Naive thymus-derived CD8-positive, alpha-beta T cell (primary cell): Measurements from ENCODE around the gene CACHD1. TPM values are rescaled to one million over a fixed set of nuclear protein-coding genes. Genes with fewer than 3 reads are reported as not detected.

ENCODE experiments used
- ATAC-seq, 2 donors: fragments of 150-1000 bp; cut with Tn5 transposase in 1 of 2; sonication (Bioruptor Pico), chemical (Tn5 transposase) in 1 of 2; 1 replicate in 1 of 2; 2 replicates in 1 of 2; pipeline ENCODE4 v1.10.0; 2021; ENCODE audit warnings: mild to moderate bottlenecking in 2 of 2, moderate library complexity in 2 of 2
- POLR2A ChIA-PET: fragments of 350-600 bp; sonication (Branson Sonifier 250); formaldehyde crosslinking; loops from one replicate; lab custom pipeline; 2021; ENCODE audit warnings: antibody characterized with exemption; lab: Charles Lee
- DNase-seq, 10 donors: peaks; one replicate each; pipeline versions ENCODE4 v3.0.0 to v3.0.0-alpha.2; 2020 to 2022
- H3K27ac Mint-ChIP-seq, 10 donors: one replicate each; pipeline ENCODE4 v1.8.0; 2020 to 2022; ENCODE audit warnings: mild to moderate bottlenecking in 10 of 10, mixed read lengths in 10 of 10, moderate library complexity in 4 of 10, inconsistent platforms in 1 of 10
- H3K27me3 Mint-ChIP-seq, 5 donors: one replicate each; pipeline ENCODE4 v1.8.0; 2021 to 2022; ENCODE audit warnings: mixed read lengths in 5 of 5
- H3K36me3 Mint-ChIP-seq, 3 donors: one replicate each; pipeline ENCODE4 v1.8.0; 2020 to 2022; ENCODE audit warnings: mixed read lengths in 3 of 3, mild to moderate bottlenecking in 2 of 3, inconsistent platforms in 1 of 3
- H3K4me1 Mint-ChIP-seq, 4 donors: one replicate each; pipeline ENCODE4 v1.8.0; 2021 to 2022; ENCODE audit warnings: mixed read lengths in 4 of 4
- H3K4me3 Mint-ChIP-seq, 10 donors: one replicate each; pipeline ENCODE4 v1.8.0; 2020 to 2022; ENCODE audit warnings: mild to moderate bottlenecking in 10 of 10, mixed read lengths in 10 of 10, moderate library complexity in 6 of 10, inconsistent platforms in 1 of 10
- H3K9me3 Mint-ChIP-seq, 9 donors: one replicate each; pipeline ENCODE4 v1.8.0; 2020 to 2022; ENCODE audit warnings: mixed read lengths in 9 of 9, mild to moderate bottlenecking in 3 of 9, inconsistent platforms in 1 of 9, moderate library complexity in 1 of 9
- polyA plus RNA-seq, 3 donors: library from polyadenylated mRNA; unstranded; fragments of 300-500 nt; fragmentation: Illumina TruSeq; gene quantifications; one replicate each; pipeline ENCODE4 v1.2.3, GENCODE V29; 2021
- total RNA-seq, 8 experiments: library from RNA in 2 of 8; stranded (reverse) in 2 of 8; gene quantifications; one replicate each; pipeline ENCODE4 v1.2.3 and lab custom pipeline; 2021 to 2026

Gene CACHD1
- total and polyA plus RNA-seq, 5 experiments from 2014 or later, result 0.80 to 5.2 (median 3.3) TPM

GRCh38 chr1:64530969-64531692, 61.2 kb downstream of the CACHD1 start:
- no peaks in the 10 kb centered on the region for H3K27me3 Mint-ChIP-seq
- no peak for DNase-seq
- no peaks in the 10 kb centered on the region for H3K36me3 Mint-ChIP-seq
- ATAC-seq, result no peak
- peaks cover 8 to 40% (median 27%) of the 10 kb centered on the region in 4 donors for H3K4me1 Mint-ChIP-seq
- peaks cover 0 to 4% (median 0%) of the 10 kb centered on the region in 9 donors for H3K9me3 Mint-ChIP-seq
- POLR2A ChIA-PET, result interaction anchor here (0.7 kb wide), 1 partner anchor 14 kb away, joined by 4 read pairs; no protein-coding TSS in a partner anchor
- peak overlapping the region in 1 of 10 donors; percentile 8 for H3K4me3 Mint-ChIP-seq
- peak overlapping the region in 2 of 10 donors; percentile 4 to 37 for H3K27ac Mint-ChIP-seq

GRCh38 chr1:64532646-64533045, 62.7 kb downstream of the CACHD1 start:
- H3K9me3 Mint-ChIP-seq, result peaks cover 0 to 4% (median 0%) of the 10 kb centered on the region in 9 donors
- no peak overlapping the region for H3K4me3 Mint-ChIP-seq
- H3K36me3 Mint-ChIP-seq, result no peaks in the 10 kb centered on the region
- peak overlapping the region in 2 of 10 donors; percentile 16 to 41 for H3K27ac Mint-ChIP-seq
- DNase-seq (no peak), ATAC-seq (no peak)
- H3K27me3 Mint-ChIP-seq, result no peaks in the 10 kb centered on the region
- POLR2A ChIA-PET, result no interaction called here
- peaks cover 0 to 26% (median 21%) of the 10 kb centered on the region in 4 donors for H3K4me1 Mint-ChIP-seq

GRCh38 chr1:64535938-64536835, 66.3 kb downstream of the CACHD1 start:
- Mint-ChIP-seq H3K36me3 (no peaks in the 10 kb centered on the region), H3K4me3 (no peak overlapping the region), H3K4me1 (peaks cover 31 to 46% (median 38%) of the 10 kb centered on the region in 4 donors), H3K9me3 (peaks cover 0 to 4% (median 0%) of the 10 kb centered on the region in 9 donors), H3K27me3 (no peaks in the 10 kb centered on the region), H3K27ac (peak overlapping the region in 3 of 10 donors; percentile 11 to 58 (median 51))
- POLR2A ChIA-PET, result no interaction called here
- no peak for DNase-seq
- ATAC-seq, result no peak

GRCh38 chr1:64536836-64537490, 67.0 kb downstream of the CACHD1 start:
- ATAC-seq (no peak), DNase-seq (no peak)
- peaks cover 0 to 4% (median 0%) of the 10 kb centered on the region in 9 donors for H3K9me3 Mint-ChIP-seq
- H3K36me3 Mint-ChIP-seq, result no peaks in the 10 kb centered on the region
- H3K4me3 Mint-ChIP-seq, result peak overlapping the region in 4 of 10 donors; percentile 4 to 45 (median 38)
- H3K27me3 Mint-ChIP-seq, result no peaks in the 10 kb centered on the region
- H3K4me1 Mint-ChIP-seq, result peaks cover 28 to 49% (median 36%) of the 10 kb centered on the region in 4 donors
- POLR2A ChIA-PET, result interaction anchor here (0.6 kb wide), 2 partner anchors 47 to 68 kb away, joined by 3 read pairs; no protein-coding TSS in a partner anchor
- peak overlapping the region in 6 of 10 donors; percentile 6 to 74 (median 54) for H3K27ac Mint-ChIP-seq

- POLR2A ChIA-PET, result interaction anchor here (1.0 to 1.3 kb wide), 2 partner anchors 9 to 48 kb away, joined by 3 to 5 read pairs; no protein-coding TSS in a partner anchor
- ATAC-seq (no peak), DNase-seq (no peak)
- Mint-ChIP-seq H3K4me1 (peaks cover 27 to 54% (median 34%) of the 10 kb centered on the region in 4 donors), H3K27me3 (no peaks in the 10 kb centered on the region), H3K4me3 (peak overlapping the region in 9 of 10 donors; percentile 12 to 67 (median 34)), H3K9me3 (peaks cover 0 to 4% (median 0%) of the 10 kb centered on the region in 9 donors), H3K36me3 (no peaks in the 10 kb centered on the region), H3K27ac (peak overlapping the region in 8 of 10 donors; percentile 24 to 82 (median 67))
Measured at GRCh38 chr1:64537942-64538341, 68.0 kb downstream of the CACHD1 start.

- H3K4me3 Mint-ChIP-seq, result peak overlapping the region in 8 of 10 donors; percentile 8 to 61 (median 23)
- H3K27ac Mint-ChIP-seq, result peak overlapping the region in 9 of 10 donors; percentile 18 to 96 (median 86)
- H3K4me1 Mint-ChIP-seq, result peaks cover 27 to 54% (median 34%) of the 10 kb centered on the region in 4 donors
- H3K27me3 Mint-ChIP-seq, result no peaks in the 10 kb centered on the region
- ATAC-seq (peak; percentile 48 to 60), DNase-seq (no peak)
- POLR2A ChIA-PET, result interaction anchor here (1.0 to 1.3 kb wide), 2 partner anchors 8 to 48 kb away, joined by 3 to 5 read pairs; no protein-coding TSS in a partner anchor
- no peaks in the 10 kb centered on the region for H3K36me3 Mint-ChIP-seq
- peaks cover 0 to 4% (median 0%) of the 10 kb centered on the region in 9 donors for H3K9me3 Mint-ChIP-seq
Measured at GRCh38 chr1:64538389-64538788, 68.5 kb downstream of the CACHD1 start.

GRCh38 chr1:64539289-64539688, 69.4 kb downstream of the CACHD1 start:
- DNase-seq (no peak), ATAC-seq (no peak)
- H3K9me3 Mint-ChIP-seq, result peaks cover 0 to 3% (median 0%) of the 10 kb centered on the region in 9 donors
- peaks cover 30 to 59% (median 38%) of the 10 kb centered on the region in 4 donors for H3K4me1 Mint-ChIP-seq
- peak overlapping the region in 6 of 10 donors; percentile 7 to 85 (median 26) for H3K4me3 Mint-ChIP-seq
- no peaks in the 10 kb centered on the region for H3K27me3 Mint-ChIP-seq
- POLR2A ChIA-PET, result interaction anchor here (1.2 kb wide), 1 partner anchor 12 kb away, joined by 4 read pairs; no protein-coding TSS in a partner anchor
- no peaks in the 10 kb centered on the region for H3K36me3 Mint-ChIP-seq
- peak overlapping the region in 9 of 10 donors; percentile 2 to 96 (median 86) for H3K27ac Mint-ChIP-seq

GRCh38 chr1:64539781-64540218, 69.9 kb downstream of the CACHD1 start:
- POLR2A ChIA-PET, result interaction anchor here (0.9 to 1.2 kb wide), 2 partner anchors 12 to 14 kb away, joined by 3 to 4 read pairs; no protein-coding TSS in a partner anchor
- no peak for DNase-seq
- H3K27me3 Mint-ChIP-seq, result no peaks in the 10 kb centered on the region
- peak overlapping the region in 7 of 10 donors; percentile 59 to 86 (median 72) for H3K4me3 Mint-ChIP-seq
- H3K36me3 Mint-ChIP-seq, result no peaks in the 10 kb centered on the region
- H3K4me1 Mint-ChIP-seq, result peaks cover 35 to 61% (median 42%) of the 10 kb centered on the region in 4 donors
- peak overlapping the region; percentile 69 to 96 (median 92) for H3K27ac Mint-ChIP-seq
- peaks cover 0 to 3% (median 0%) of the 10 kb centered on the region in 9 donors for H3K9me3 Mint-ChIP-seq
- no peak for ATAC-seq

- H3K27ac Mint-ChIP-seq, result peak overlapping the region; percentile 86 to 96 (median 92)
- H3K4me1 Mint-ChIP-seq, result peaks cover 36 to 67% (median 48%) of the 10 kb centered on the region in 4 donors
Measured at GRCh38 chr1:64540265-64540791, 70.4 kb downstream of the CACHD1 start.

GRCh38 chr1:64542118-64542517, 72.2 kb downstream of the CACHD1 start:
- POLR2A ChIA-PET, result no interaction called here
- Mint-ChIP-seq H3K27ac (peak overlapping the region in 4 of 10 donors; percentile 8 to 61 (median 24)), H3K9me3 (peaks cover 0 to 3% (median 0%) of the 10 kb centered on the region in 9 donors), H3K27me3 (no peaks in the 10 kb centered on the region), H3K36me3 (no peaks in the 10 kb centered on the region), H3K4me3 (no peak overlapping the region), H3K4me1 (peaks cover 34 to 74% (median 58%) of the 10 kb centered on the region in 4 donors)
- ATAC-seq (no peak), DNase-seq (no peak)

More at GRCh38 chr1:64540265-64540791, 70.4 kb downstream of the CACHD1 start:
- Mint-ChIP-seq H3K27me3 (no peaks in the 10 kb centered on the region), H3K36me3 (no peaks in the 10 kb centered on the region), H3K4me3 (peak overlapping the region; percentile 36 to 86 (median 64)), H3K9me3 (peaks cover 0 to 3% (median 0%) of the 10 kb centered on the region in 9 donors)
- POLR2A ChIA-PET, result interaction anchor here (0.9 to 1.3 kb wide), 3 partner anchors 10 to 13 kb away, joined by 3 to 4 read pairs (median 3); no protein-coding TSS in a partner anchor
- DNase-seq (peak in 3 of 10 donors; percentile 23 to 49 (median 46)), ATAC-seq (peak; percentile 53 to 59)

- POLR2A ChIA-PET, result interaction anchor here (1.1 kb wide), 1 partner anchor 42 kb away, joined by 3 read pairs; no protein-coding TSS in a partner anchor
- Mint-ChIP-seq H3K4me3 (peak overlapping the region in 4 of 10 donors; percentile 36 to 72 (median 55)), H3K4me1 (peaks cover 37 to 76% (median 52%) of the 10 kb centered on the region in 4 donors), H3K27ac (no peak overlapping the region), H3K9me3 (peaks cover 0 to 3% (median 0%) of the 10 kb centered on the region in 9 donors), H3K27me3 (no peaks in the 10 kb centered on the region), H3K36me3 (no peaks in the 10 kb centered on the region)
- ATAC-seq (no peak), DNase-seq (no peak)
Measured at GRCh38 chr1:64543831-64544230, 73.9 kb downstream of the CACHD1 start.
